Left cardiac atrium (tissue), 4 donors: Measurements from ENCODE around the gene PTGIR. TPM values are rescaled to one million over a fixed set of nuclear protein-coding genes. Genes with fewer than 3 reads are reported as not detected.

Experiments
- ATAC-seq, 2 donors: fragments of 200-7000 bp; cut with Tn5 transposase; one replicate each; pipeline ENCODE4 v1.9.1; 2020; ENCODE audit warnings: mild to moderate bottlenecking in 2 of 2, moderate library complexity in 2 of 2
- DNase-seq: peaks from one replicate; pipeline ENCODE4 v3.0.0-alpha.2; 2020
- intact Hi-C, 2 donors: fragments of 100-400 bp; cut with DNase I; formaldehyde crosslinking; loops; one replicate each; pipeline versions ENCODE4 v1.14.1 to v1.15.1; 2022 to 2023
- total RNA-seq, 2 donors: library from RNA; stranded (reverse); fragmentation: NEBNext Ultra II Directional; extraction: Animal tissue kit (Norgen Biotek cat#: 25700); gene quantifications; one replicate each; pipeline ENCODE4 v1.2.1, GENCODE V29; 2021
- donor health status: DM: no; HTN: yes; CAD: no.
- donor health status: DM: no; HTN: yes; CAD: no; lungs with severe emphysema.
- donor health status: DM: yes; HTN: yes; CAD: no.
- donor health status: Dilated cardiomyopathy.

PTGIR gene
- total RNA-seq, 2 donors from 2014 or later = 5.5 to 14.8 TPM

DNA sequence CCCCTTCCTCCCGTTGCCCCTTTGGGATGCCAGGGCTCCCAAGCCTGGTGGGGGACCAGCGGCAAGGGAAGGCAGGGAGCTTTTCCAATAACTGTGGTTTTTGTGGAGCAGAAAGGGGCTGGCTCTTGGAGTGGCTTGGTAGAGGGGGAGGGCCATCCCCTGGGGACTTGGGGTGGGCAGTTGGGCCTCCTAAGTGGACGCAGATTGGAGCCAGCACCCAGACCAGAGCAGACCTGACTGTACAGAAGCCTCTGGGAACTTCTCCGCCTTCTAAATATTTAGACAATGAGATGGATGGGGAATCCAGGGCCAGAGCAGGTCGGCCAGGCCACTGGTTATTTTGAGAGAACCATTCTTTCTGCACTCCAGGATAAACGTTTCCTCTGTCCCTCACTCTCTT is 4.2 kb downstream of the PTGIR start:
- ATAC-seq (peak; percentile 4 to 20), DNase-seq (peak; percentile 30)
- intact Hi-C loops = no loop called here

DNA sequence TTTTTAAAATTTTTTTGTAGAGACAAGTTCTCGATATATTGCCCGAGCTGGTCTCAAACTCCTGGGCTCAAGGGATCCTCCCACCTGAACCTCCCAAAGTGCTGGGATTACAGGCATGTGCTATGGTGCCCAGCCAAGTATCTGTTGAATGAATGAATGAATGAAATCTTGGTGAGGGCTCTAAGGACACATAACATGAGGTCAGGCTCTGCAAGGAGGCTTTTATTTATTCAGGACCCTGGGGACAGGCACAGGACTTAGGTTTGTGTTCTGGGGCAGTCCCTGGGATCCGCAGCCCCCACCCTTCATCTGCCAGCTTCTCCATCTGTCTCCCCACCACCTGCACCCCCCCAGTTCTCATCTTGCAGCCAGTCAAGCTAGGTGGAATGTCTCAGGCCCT is 4.6 kb downstream of the PTGIR start:
- DNase-seq (no peak), ATAC-seq (no peak)
- intact Hi-C loops = no loop called here

DNA sequence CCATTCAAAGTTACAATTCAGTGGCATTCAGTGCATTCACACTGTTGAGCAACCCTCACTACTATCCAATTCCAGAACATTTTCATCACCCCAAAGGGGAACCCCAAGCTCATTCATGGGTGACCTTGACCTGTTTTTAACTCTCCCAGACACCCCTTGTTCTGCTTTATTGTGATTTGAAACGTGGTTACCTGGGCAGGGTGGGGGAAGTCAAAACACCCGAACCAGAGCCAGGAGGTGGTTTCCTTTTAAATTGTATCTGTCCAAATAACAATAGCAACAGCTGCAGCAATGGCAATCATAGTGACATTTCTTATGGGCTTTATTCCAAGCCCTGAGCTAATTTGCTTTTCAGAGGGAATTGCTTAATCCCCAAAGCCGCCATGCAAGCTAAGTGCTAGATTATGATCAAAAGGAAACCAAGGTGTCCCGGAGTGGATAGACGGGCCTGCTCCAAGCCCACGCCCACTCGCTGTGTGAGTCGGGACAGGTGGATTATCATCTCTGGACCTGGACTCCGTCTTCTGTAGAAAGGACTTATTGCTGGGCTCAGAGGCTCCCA is 6.1 kb downstream of the PTGIR start:
- DNase-seq = peak; percentile 12
- intact Hi-C loops = loop anchor here in 1 of 2 donors (10.0 kb wide), 1 partner anchor 46 kb away; the partner anchor contains the start of gene DACT3
- no peak for ATAC-seq

DNA sequence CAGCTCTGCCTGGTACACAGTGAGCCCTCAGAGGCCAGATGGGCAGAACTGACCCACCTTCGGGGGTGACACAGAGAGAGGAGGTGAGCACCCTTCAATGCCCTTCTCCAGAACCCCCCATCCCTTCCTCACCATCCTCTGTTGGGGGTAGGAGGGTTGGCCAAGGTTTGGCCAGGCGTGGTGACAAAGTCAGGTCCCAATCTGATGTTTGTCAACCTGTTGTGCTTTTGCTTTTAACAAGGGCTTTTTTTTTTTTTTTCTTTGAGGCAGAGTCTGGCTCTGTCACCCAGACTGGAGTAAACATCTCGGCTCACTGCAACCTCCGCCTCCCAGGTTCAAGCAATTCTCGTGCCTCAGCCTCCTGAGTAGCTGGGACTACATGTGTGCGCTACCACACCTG is 7.3 kb downstream of the PTGIR start:
- intact Hi-C loops = loop anchor here in 1 of 2 donors (10.0 kb wide), 1 partner anchor 47 kb away; the partner anchor contains the start of gene DACT3
- ATAC-seq = no peak
- no peak for DNase-seq

DNA sequence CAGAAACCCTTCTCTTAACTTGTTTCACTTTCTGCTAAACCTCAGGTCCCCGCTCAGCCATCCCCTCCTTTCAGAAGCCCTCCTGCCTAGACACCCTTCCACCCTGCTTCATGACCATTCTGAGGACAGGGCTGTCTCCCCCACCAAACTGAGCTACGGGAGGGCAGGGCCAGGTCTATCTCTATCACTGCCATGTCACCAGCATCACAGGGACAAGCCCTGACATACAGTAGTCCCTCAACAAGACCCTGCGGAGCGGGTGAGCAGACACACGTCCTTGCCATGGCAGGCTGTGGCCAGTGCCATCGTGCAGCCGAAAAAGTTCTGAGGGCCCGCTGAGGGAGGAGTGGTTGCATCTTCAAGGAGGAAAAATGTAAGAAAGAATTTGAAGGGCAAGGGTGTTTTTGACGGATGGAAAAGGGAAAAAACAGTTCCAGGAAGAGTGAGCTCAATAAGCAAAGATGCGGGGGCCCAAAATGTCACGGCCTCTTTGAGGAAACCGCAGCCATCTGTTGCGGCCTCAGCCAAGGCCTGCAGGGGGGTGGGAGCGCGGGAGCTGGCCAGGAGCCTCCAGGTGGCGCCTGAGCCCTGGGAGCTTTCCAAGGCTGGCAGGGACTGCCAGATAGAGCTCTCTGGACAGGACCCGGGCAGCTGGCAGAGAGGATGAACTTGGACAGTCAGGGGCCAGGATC is 8.1 kb downstream of the PTGIR start:
- DNase-seq = peak; percentile 57
- intact Hi-C loops = loop anchor here in 1 of 2 donors (10.0 kb wide), 1 partner anchor 48 kb away; the partner anchor contains the start of gene DACT3
- peak; percentile 33 to 51 for ATAC-seq

DNA sequence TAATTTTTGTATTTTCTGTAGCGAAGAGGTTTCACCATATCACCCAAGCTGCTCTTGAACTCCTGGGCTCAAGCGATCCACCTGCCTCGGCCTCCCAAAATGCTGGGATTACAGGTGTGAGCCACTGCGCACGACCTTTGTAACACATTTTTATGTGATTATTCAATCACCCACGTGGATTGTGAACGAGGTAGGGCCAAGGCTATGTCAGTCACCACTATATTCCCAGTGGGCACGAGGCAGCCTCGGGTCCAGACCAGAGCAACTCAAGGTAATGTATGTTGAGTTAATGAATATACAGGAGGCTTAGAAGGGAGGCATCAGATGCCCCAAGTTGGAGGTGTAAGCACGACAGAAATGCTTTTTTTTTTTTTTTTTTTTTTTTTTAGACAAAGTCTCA is 8.9 kb downstream of the PTGIR start:
- peak; percentile 3 for DNase-seq
- intact Hi-C loops = loop anchor here in 1 of 2 donors (10.0 kb wide), 1 partner anchor 49 kb away; the partner anchor contains the start of gene DACT3
- ATAC-seq = no peak

DNA sequence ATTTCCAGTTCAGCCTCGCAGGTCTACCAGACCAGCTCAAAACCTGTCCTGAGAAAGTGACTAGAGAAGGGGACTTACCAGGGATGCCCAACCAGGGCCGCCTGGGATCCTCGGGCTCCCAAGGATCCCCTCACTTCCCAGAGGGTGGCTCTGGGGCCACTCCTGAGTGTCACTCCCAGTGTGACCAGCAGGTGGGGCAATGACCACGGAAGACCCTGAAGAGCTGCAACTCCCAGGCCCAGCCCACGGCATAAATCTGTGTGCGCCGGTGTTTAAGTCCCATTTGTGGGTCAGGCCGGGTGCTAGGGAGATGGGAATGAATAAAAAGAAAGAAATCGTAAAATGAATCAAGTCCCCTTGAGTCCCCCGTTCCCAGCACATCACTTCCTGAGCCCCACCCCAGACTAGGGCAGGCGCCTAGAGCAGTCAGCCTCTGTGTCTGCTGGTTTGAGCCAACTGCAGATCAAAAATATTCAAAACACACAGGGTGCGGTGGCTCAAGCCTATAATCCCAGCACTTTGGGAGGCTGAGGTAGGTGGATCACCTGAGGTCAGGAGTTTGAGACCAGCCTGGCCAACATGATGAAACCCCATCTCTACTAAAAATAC is 10.7 kb downstream of the PTGIR start:
- intact Hi-C loops = loop anchor here (1.0 to 10.0 kb wide), 2 partner anchors 48 to 51 kb away; partner anchors contain the start of gene DACT3 (in 1 of the 2)
- DNase-seq = peak; percentile 86
- ATAC-seq = peak; percentile 76 to 88

DNA sequence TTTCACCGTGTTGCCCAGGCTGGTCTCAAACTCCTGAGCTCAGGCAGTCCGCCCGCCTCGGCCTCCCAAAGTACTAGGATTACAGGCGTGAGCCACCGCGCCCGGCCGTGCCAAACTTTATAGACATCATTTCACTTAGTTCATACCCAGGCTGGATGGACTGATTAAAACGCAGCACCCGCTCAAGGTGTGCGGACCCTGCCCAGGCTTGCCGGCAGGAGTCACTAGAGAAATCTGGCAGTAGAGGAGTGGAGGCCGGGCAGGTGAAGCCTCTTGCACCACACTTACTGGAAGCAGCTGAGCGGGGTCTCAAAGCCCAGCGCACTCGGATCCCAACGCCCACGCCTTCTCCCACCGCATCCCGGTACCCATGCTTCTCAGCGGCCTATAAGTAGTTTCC is 11.4 kb downstream of the PTGIR start:
- ATAC-seq (no peak), DNase-seq (peak; percentile 21)
- intact Hi-C loops = loop anchor here in 1 of 2 donors (10.0 kb wide), 1 partner anchor 51 kb away; the partner anchor contains the start of gene DACT3

DNA sequence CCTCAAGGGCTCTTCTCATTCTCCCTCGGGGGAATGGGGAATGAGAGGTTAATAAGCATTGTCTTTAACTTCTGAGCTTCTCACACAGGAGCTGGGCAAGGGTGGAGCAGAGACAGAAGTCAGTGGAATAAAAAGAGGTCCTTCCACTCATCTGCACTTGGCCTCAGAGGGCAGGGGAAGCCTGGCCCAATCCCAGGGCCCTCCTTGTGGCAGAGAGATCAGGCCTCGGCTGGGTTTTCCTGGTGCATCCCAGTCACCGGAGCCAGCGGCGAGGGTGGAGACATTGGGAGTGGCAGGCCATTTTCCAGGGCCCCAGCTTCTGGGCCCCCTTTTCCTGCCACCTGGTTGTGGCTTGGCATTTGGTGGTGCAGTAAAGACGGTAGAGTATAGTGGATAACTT is 13.1 kb downstream of the PTGIR start:
- ATAC-seq = no peak
- DNase-seq = peak; percentile 15
- intact Hi-C loops = loop anchor here in 1 of 2 donors (10.0 kb wide), 1 partner anchor 53 kb away; the partner anchor contains the start of gene DACT3

DNA sequence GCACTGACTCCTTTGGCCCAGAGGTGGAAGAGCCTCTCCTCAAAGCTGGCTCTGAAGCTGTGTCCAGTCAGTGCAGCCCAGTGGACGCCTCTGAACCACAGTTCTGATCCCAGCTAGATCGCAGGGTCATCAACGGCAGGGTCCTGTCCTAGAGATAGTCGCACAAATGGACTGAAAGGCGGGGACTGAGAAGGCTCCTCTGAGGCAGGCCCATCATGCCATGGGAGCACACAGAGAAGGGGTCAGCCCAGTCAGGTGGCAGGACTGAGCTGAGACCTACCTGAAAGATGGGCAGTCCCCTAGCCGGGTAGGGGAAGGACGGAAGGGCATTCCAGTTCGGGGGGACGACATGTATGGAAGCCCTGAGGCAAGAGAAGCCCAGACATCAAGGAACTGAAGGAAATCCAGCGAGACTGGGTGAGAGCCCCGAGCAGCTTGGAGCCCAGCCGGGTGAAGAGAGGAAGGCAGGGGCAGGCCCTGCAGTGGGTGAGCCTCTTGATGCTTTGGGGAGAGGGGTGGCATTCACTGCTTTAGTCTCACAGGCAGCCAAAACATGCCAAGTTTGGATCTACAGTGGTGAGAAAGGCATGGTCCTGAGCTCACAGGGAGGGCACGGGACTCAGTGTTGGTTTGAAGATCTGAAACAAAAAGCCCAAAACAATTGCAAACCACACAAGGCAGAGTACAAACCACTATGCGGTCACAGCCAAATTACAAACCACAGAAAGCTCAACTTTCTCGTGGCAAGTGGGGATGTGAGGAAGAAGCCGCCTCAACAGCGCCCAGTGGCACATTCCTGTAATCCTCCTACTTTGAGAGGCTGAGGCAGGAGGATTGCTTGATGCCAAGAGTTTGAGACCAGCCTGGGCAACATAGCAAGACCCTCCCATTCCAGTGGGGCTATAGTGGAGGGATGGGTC is 13.8 kb downstream of the PTGIR start:
- DNase-seq (peak; percentile 12), ATAC-seq (no peak)
- intact Hi-C loops = loop anchor here in 1 of 2 donors (10.0 kb wide), 1 partner anchor 54 kb away; the partner anchor contains the start of gene DACT3

DNA sequence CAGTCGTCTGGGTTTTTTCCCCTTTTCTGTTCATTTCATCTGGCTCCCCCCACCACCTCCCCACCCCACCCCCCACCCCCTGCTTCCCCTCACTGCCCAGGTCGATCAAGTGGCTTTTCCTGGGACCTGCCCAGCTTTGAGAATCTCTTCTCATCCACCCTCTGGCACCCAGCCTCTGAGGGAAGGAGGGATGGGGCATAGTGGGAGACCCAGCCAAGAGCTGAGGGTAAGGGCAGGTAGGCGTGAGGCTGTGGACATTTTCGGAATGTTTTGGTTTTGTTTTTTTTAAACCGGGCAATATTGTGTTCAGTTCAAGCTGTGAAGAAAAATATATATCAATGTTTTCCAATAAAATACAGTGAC is 14.5 kb downstream of the PTGIR start:
- DNase-seq = no peak
- no peak for ATAC-seq
- intact Hi-C loops = loop anchor here in 1 of 2 donors (10.0 kb wide), 1 partner anchor 54 kb away; the partner anchor contains the start of gene DACT3

DNA sequence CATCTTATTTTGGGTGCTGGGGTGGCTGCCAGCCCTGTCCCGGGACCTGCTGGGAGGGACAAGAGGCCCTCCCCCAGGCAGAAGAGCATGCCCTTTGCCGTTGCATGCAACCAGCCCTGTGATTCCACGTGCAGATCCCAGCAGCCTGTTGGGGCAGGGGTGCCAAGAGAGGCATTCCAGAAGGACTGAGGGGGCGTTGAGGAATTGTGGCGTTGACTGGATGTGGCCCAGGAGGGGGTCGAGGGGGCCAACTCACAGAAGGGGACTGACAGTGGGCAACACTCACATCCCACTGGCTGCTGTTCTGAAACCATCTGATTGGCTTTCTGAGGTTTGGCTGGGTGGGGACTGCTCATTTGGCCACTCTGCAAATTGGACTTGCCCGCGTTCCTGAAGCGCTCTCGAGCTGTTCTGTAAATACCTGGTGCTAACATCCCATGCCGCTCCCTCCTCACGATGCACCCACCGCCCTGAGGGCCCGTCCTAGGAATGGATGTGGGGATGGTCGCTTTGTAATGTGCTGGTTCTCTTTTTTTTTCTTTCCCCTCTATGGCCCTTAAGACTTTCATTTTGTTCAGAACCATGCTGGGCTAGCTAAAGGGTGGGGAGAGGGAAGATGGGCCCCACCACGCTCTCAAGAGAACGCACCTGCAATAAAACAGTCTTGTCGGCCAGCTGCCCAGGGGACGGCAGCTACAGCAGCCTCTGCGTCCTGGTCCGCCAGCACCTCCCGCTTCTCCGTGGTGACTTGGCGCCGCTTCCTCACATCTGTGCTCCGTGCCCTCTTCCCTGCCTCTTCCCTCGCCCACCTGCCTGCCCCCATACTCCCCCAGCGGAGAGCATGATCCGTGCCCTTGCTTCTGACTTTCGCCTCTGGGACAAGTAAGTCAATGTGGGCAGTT is 15.1 kb downstream of the PTGIR start:
- ATAC-seq = no peak
- intact Hi-C loops = loop anchor here in 1 of 2 donors (10.0 kb wide), 1 partner anchor 55 kb away; the partner anchor contains the start of gene DACT3

DNA sequence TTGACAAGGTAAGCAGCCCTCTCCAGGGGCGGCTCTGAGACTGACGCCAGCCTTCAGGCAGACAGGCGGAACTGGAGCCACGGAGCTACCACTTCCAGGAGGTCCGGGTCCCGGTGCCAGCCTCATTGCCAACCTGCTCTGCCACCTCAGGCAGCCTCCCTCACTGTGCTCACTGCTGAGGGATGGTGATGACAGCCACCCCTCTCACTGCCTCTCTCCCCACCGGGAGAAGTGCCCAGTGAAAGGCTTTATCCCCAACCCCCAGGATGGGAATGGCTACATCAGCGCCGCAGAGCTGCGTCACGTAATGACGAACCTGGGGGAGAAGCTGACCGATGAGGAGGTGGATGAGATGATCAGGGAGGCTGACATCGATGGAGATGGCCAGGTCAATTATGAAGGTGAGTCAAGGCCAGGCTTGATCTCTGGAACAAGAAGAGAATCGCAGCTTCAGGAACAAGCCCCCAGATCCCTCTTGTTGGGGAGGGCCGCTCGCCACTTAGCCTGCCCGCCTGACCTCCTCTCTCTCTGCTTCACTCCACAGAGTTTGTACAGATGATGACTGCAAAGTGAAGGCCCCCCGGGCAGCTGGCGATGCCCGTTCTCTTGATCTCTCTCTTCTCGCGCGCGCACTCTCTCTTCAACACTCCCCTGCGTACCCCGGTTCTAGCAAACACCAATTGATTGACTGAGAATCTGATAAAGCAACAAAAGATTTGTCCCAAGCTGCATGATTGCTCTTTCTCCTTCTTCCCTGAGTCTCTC is 16.1 kb downstream of the PTGIR start:
- peak; percentile 20 for DNase-seq
- no peak for ATAC-seq
- intact Hi-C loops = no loop called here

More for the DNA sequence above, 15.1 kb downstream of the PTGIR start:
- peak; percentile 14 for DNase-seq

DNA sequence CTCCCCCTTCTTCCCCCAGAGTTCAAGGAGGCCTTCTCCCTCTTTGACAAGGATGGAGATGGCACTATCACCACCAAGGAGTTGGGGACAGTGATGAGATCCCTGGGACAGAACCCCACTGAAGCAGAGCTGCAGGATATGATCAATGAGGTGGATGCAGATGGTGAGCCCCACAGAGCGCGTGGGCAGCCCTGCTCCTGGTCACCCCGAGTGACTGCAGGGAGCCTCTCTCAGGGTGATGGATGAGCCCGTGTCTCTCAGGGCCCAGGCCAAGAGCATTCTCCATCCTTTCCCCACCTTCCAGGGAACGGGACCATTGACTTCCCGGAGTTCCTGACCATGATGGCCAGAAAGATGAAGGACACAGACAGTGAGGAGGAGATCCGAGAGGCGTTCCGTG is 16.7 kb downstream of the PTGIR start:
- DNase-seq (peak; percentile 12), ATAC-seq (no peak)
- intact Hi-C loops = no loop called here

DNA sequence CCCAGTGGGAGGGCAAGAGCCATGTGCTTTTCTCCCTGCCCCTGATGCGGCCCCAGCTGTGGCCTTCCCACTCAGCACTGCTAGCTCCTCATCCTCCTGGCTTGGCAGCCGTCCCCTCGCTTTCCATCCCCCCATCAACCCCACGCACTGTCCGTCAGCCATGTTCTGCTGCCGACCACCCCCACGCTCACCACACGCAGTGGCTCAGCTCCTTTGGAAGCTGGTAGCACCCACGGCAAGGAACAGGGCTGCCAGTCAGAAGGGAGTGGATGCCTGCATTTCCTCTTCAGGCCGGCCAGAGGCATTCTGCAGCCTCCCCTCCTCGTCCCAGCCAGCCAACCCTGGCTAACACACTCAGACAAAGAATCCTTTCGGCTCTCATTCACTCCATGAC is 17.4 kb downstream of the PTGIR start:
- DNase-seq (peak; percentile 26), ATAC-seq (no peak)
- intact Hi-C loops = no loop called here

DNA sequence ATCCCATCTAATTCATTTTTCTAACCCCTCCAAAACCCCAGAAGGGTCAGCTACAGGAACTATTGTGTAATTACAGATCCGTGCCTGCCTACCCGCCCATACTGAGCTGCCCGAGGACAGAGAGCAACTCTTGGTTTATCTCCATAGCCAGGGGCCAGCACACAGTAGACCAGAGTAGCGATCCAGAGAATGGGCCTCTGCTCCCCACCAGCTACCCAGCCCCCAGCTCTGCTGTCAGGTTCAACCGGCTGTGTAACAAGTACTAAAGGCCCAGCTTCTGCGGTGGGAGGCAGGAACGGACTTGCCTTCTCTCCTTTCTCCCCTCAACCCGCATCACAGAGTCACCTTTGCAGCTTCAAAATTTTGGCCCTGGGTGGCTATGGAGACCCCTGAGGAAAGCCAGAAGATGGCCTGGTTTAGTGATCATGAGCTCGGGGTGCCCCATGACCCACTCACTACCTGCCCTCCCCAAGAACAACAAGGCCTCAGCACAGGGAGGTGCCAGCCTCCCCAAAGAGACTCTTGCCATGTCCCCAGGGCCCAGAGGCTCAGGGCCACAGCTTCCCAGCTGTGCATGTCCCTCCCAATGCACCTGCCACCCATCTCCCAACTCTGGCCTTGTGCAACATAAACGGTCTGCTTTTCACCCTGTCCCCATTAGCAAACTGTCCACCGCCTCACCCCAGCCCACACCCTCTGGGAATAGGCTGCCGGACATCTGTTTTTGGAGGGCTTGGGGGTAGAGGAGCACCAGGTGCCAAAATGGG is 18.0 kb downstream of the PTGIR start:
- intact Hi-C loops = no loop called here
- DNase-seq (no peak), ATAC-seq (no peak)
